ENCODE measurements around the gene ANAPC2. TPM values are rescaled to one million over a fixed set of nuclear protein-coding genes. Genes with fewer than 3 reads are reported as not detected.

The ANAPC2 gene
- polyA plus RNA-seq, 3 donors, result 1.9 to 76.8 (median 2.0) TPM

DNA sequence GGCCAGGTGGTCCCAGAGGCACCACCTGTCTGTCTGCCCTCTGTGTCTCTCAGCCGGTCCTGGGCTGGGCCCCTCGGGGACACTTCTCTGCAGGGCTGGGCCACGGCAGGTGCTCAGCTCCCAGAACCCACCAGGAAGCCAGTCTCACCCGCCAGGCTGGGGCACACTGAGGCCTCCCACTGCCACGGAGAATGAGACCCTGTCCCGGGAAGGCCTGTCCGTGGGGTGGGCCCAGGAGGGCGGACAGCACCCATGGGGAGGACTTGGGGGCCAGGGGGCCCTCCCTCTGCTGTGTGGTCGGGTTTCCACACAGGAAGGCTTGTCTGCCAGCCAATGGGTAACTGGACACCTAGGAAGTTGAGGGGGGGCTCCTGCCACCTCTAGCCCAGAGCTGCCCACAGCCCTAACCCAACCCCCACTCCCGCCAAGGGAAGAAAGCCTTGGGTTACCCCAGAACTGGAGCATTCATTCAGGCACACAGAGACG is 48.6 kb upstream of the ANAPC2 start:
- Histone ChIP-seq H4K20me1 (ENCODE audit: insufficient read depth, low read length) (peaks cover 5% of the 10 kb centered on the region), H2AFZ (ENCODE audit: insufficient read depth, low read depth, low read length, poor library complexity, severe bottlenecking) (peak overlapping the region; percentile 50), H3K9ac (ENCODE audit: insufficient read depth, low read length, poor library complexity, severe bottlenecking) (no peak overlapping the region), H3K4me3 (replicated peaks in 1 of 3; ENCODE audit: low read depth in 2 of 3, low read length in 3 of 3) (no peak overlapping the region), H3K36me3 (replicated peaks in 1 of 2; ENCODE audit: control insufficient read depth in 1 of 2, insufficient read depth in 2 of 2, low read length in 2 of 2) (peaks cover under 1% of the 10 kb centered on the region in 2 donors), H3K79me2 (ENCODE audit: insufficient read depth, low read length) (peaks cover 23% of the 10 kb centered on the region), H3K9me3 (replicated peaks in 1 of 2; ENCODE audit: control insufficient read depth in 1 of 2, insufficient read depth in 1 of 2, low read length in 2 of 2) (no peaks in the 10 kb centered on the region), H3K4me1 (ENCODE audit: control insufficient read depth in 1 of 2, insufficient read depth in 2 of 2, low read length in 2 of 2) (peaks cover 34 to 41% of the 10 kb centered on the region in 2 donors), H3K27ac (ENCODE audit: low read depth in 1 of 2, low read length in 2 of 2) (no peak overlapping the region), H3K4me2 (replicated peaks; ENCODE audit: extremely low read depth, low read length, poor library complexity, severe bottlenecking) (peak overlapping the region; percentile 51), H3K27me3 (ENCODE audit: control insufficient read depth in 2 of 2, insufficient read depth in 2 of 2, low read length in 2 of 2) (no peaks in the 10 kb centered on the region)
- H3K9me3 Mint-ChIP-seq, result peaks cover 0 to 3% (median 0%) of the 10 kb centered on the region in 7 donors
- H3K27ac Mint-ChIP-seq, result peak overlapping the region in 1 of 7 donors; percentile 50
- no peak for DNase-seq
- peaks cover 2 to 22% (median 8%) of the 10 kb centered on the region in 3 donors for H3K27me3 Mint-ChIP-seq (ENCODE audit: low read depth in 3 of 3)
- H3K36me3 Mint-ChIP-seq, result no peaks in the 10 kb centered on the region
- 17% methylated on average over 9 of the region's 11 CpGs for WGBS (ENCODE audit: insufficient coverage)
- TF ChIP-seq, protein P1, sequence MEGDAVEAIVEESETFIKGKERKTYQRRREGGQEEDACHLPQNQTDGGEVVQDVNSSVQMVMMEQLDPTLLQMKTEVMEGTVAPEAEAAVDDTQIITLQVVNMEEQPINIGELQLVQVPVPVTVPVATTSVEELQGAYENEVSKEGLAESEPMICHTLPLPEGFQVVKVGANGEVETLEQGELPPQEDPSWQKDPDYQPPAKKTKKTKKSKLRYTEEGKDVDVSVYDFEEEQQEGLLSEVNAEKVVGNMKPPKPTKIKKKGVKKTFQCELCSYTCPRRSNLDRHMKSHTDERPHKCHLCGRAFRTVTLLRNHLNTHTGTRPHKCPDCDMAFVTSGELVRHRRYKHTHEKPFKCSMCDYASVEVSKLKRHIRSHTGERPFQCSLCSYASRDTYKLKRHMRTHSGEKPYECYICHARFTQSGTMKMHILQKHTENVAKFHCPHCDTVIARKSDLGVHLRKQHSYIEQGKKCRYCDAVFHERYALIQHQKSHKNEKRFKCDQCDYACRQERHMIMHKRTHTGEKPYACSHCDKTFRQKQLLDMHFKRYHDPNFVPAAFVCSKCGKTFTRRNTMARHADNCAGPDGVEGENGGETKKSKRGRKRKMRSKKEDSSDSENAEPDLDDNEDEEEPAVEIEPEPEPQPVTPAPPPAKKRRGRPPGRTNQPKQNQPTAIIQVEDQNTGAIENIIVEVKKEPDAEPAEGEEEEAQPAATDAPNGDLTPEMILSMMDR (IDR thresholded peaks at IDR 0.05), result no peak
- intact Hi-C loops (cut with micrococcal nuclease), result loop anchor here in 1 of 2 donors (5.0 kb wide), 2 partner anchors 50 to 115 kb away; partner anchors contain the start of genes ANAPC2 and SSNA1
- H3K4me1 Mint-ChIP-seq, result peaks cover 23% of the 10 kb centered on the region
- H3K4me3 Mint-ChIP-seq, result no peak overlapping the region

DNA sequence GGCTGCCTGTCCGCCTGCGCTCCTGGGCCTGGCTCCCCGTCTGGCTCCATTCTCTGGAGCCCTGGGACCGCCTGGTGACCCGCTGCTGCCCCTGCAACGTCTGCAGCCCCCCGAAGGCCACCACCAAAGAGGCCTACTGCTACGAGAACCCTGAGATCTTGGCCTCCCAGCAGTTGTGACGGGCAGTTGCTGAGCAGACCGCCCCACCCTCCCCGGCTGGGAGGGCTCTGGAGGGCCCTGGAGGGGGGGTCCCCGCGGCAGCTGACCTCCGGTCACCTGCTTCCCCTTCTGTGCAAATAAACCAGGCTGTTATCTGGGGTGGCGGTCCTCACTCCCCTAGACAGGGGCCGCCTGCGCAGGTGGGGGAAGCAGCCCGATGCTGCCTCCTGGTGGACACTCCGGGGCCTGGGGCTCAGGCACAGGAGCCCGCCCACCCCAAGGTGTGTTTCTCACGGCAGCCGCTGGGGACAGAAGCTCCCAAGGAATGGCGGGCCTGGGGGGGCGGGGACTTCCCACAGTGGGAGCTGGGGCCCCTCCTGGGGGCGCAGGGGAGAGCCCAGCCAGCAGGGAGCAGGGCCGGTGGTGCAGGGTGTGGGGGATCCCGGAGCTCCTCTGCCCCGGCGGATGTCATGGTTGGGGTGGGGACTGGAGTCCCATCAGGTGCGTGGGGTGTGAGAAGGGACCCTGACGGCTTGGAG is 48.0 kb upstream of the ANAPC2 start:
- intact Hi-C loops (cut with micrococcal nuclease), result loop anchor here in 1 of 2 donors (5.0 kb wide), 2 partner anchors 49 to 114 kb away; partner anchors contain the start of genes ANAPC2 and SSNA1
- Histone ChIP-seq H3K4me2 (replicated peaks; ENCODE audit: extremely low read depth, low read length, poor library complexity, severe bottlenecking) (peak overlapping the region; percentile 51), H3K79me2 (ENCODE audit: insufficient read depth, low read length) (peaks cover 17% of the 10 kb centered on the region), H4K20me1 (ENCODE audit: insufficient read depth, low read length) (no peaks in the 10 kb centered on the region), H3K4me3 (replicated peaks in 1 of 3; ENCODE audit: low read depth in 2 of 3, low read length in 3 of 3) (no peak overlapping the region), H2AFZ (ENCODE audit: insufficient read depth, low read depth, low read length, poor library complexity, severe bottlenecking) (peak overlapping the region; percentile 50), H3K9me3 (replicated peaks in 1 of 2; ENCODE audit: control insufficient read depth in 1 of 2, insufficient read depth in 1 of 2, low read length in 2 of 2) (no peaks in the 10 kb centered on the region), H3K4me1 (ENCODE audit: control insufficient read depth in 1 of 2, insufficient read depth in 2 of 2, low read length in 2 of 2) (peaks cover 31 to 37% of the 10 kb centered on the region in 2 donors), H3K36me3 (replicated peaks in 1 of 2; ENCODE audit: control insufficient read depth in 1 of 2, insufficient read depth in 2 of 2, low read length in 2 of 2) (no peaks in the 10 kb centered on the region), H3K27ac (ENCODE audit: low read depth in 1 of 2, low read length in 2 of 2) (no peak overlapping the region), H3K27me3 (ENCODE audit: control insufficient read depth in 2 of 2, insufficient read depth in 2 of 2, low read length in 2 of 2) (no peaks in the 10 kb centered on the region), H3K9ac (ENCODE audit: insufficient read depth, low read length, poor library complexity, severe bottlenecking) (no peak overlapping the region)
- 7% methylated on average over 25 of the region's 31 CpGs for WGBS (ENCODE audit: insufficient coverage)
- Mint-ChIP-seq H3K9me3 (peaks cover 0 to 5% (median 0%) of the 10 kb centered on the region in 7 donors), H3K4me3 (no peak overlapping the region), H3K27me3 (ENCODE audit: low read depth in 3 of 3) (peaks cover 2 to 22% (median 8%) of the 10 kb centered on the region in 3 donors), H3K4me1 (peaks cover 23% of the 10 kb centered on the region), H3K27ac (peak overlapping the region in 1 of 7 donors; percentile 50), H3K36me3 (no peaks in the 10 kb centered on the region)
- TF ChIP-seq, protein P1 (IDR thresholded peaks at IDR 0.05), result peak; percentile 99
- DNase-seq, result peak; percentile 79 to 87 (median 85)

All from CD14-positive monocyte (primary cell).